ENCODE results near the gene CCDC154.

DNA sequence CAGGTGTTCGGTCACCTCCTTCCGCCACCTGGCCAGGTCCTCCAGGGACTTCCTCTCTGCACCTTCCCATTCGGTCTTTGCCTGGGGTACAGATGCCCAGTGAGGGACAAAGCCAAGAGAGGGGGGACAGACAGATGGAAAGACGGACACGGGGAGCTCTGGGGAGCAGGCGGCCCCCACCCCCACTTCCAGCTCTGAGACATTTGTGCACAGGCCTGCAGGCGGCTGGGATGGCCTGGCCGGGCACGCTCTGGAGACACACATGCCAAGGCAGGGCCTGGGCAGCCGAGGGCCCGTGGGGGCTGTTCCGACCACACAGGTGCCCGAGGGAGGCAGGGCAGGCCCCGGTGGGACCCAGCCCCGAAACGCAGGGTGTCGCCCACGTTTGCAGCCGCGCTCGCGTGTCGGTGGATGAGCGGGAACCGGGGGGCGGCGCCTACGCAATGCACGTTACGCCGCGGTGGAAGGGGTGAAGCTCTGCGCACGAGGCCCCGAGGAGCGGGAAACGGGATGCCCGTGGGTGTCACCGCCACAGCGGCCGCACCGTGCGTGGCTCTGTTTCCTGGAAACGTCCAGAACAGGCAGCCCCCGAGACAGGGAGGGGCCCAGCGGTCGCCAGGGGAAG is 7.5 kb downstream of the CCDC154 start:
- TF ChIP-seq, protein P1, sequence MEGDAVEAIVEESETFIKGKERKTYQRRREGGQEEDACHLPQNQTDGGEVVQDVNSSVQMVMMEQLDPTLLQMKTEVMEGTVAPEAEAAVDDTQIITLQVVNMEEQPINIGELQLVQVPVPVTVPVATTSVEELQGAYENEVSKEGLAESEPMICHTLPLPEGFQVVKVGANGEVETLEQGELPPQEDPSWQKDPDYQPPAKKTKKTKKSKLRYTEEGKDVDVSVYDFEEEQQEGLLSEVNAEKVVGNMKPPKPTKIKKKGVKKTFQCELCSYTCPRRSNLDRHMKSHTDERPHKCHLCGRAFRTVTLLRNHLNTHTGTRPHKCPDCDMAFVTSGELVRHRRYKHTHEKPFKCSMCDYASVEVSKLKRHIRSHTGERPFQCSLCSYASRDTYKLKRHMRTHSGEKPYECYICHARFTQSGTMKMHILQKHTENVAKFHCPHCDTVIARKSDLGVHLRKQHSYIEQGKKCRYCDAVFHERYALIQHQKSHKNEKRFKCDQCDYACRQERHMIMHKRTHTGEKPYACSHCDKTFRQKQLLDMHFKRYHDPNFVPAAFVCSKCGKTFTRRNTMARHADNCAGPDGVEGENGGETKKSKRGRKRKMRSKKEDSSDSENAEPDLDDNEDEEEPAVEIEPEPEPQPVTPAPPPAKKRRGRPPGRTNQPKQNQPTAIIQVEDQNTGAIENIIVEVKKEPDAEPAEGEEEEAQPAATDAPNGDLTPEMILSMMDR (tag by site-specific recombination; IDR thresholded peaks at IDR 0.05): no peak
- no peak for TF ChIP-seq ZNF133 (tag by site-specific recombination; IDR thresholded peaks at IDR 0.05)
- no peak for TF ChIP-seq ZNF202 (tag by site-specific recombination; IDR thresholded peaks at IDR 0.05; ENCODE audit: borderline replicate concordance)
- no peak for TF ChIP-seq ZNF2 (tag by site-specific recombination; IDR thresholded peaks at IDR 0.05)
- TF ChIP-seq ZSCAN30 (tag by site-specific recombination; IDR thresholded peaks at IDR 0.05): no peak
- TF ChIP-seq, protein P2, sequence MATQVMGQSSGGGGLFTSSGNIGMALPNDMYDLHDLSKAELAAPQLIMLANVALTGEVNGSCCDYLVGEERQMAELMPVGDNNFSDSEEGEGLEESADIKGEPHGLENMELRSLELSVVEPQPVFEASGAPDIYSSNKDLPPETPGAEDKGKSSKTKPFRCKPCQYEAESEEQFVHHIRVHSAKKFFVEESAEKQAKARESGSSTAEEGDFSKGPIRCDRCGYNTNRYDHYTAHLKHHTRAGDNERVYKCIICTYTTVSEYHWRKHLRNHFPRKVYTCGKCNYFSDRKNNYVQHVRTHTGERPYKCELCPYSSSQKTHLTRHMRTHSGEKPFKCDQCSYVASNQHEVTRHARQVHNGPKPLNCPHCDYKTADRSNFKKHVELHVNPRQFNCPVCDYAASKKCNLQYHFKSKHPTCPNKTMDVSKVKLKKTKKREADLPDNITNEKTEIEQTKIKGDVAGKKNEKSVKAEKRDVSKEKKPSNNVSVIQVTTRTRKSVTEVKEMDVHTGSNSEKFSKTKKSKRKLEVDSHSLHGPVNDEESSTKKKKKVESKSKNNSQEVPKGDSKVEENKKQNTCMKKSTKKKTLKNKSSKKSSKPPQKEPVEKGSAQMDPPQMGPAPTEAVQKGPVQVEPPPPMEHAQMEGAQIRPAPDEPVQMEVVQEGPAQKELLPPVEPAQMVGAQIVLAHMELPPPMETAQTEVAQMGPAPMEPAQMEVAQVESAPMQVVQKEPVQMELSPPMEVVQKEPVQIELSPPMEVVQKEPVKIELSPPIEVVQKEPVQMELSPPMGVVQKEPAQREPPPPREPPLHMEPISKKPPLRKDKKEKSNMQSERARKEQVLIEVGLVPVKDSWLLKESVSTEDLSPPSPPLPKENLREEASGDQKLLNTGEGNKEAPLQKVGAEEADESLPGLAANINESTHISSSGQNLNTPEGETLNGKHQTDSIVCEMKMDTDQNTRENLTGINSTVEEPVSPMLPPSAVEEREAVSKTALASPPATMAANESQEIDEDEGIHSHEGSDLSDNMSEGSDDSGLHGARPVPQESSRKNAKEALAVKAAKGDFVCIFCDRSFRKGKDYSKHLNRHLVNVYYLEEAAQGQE (tag by site-specific recombination; IDR thresholded peaks at IDR 0.05): no peak

All from HEK293 (cell line).